Liver (tissue), 9 donors: ENCODE data around the gene SNRPF. TPM values are rescaled to one million over a fixed set of nuclear protein-coding genes. Genes with fewer than 3 reads are reported as not detected.

Experiments used
- DNase-seq: peaks from one replicate; pipeline ENCODE4 v3.0.0-alpha.2; 2017; ENCODE audit warnings: low spot score
- H3K27ac ChIP-seq, 2 donors: one replicate each; pipeline ENCODE4 v1.7.0; 2013; ENCODE audit warnings: inconsistent platforms in 2 of 2, low read length in 2 of 2, control low read depth in 1 of 2, low read depth in 1 of 2, mild to moderate bottlenecking in 1 of 2
- H3K27me3 ChIP-seq, 4 donors: one replicate each; pipeline versions ENCODE4 v1.6.1 to v1.7.0; 2013; ENCODE audit warnings: low read length in 3 of 4, inconsistent platforms in 1 of 4, mild to moderate bottlenecking in 1 of 4, moderate library complexity in 1 of 4; ENCODE audit not compliant: control insufficient read depth in 4 of 4, insufficient read depth in 4 of 4
- H3K36me3 ChIP-seq, 4 donors: one replicate each; pipeline versions ENCODE4 v1.6.1 to v1.7.0; 2013; ENCODE audit warnings: low read length in 3 of 4, mild to moderate bottlenecking in 3 of 4, low read depth in 1 of 4, moderate library complexity in 1 of 4; ENCODE audit not compliant: control insufficient read depth in 4 of 4, insufficient read depth in 3 of 4
- H3K4me1 ChIP-seq, 4 donors: one replicate each; pipeline versions ENCODE4 v1.6.1 to v1.7.0; 2013; ENCODE audit warnings: low read length in 3 of 4, mild to moderate bottlenecking in 3 of 4, moderate library complexity in 1 of 4; ENCODE audit not compliant: control insufficient read depth in 4 of 4, insufficient read depth in 4 of 4
- H3K4me3 ChIP-seq, 3 donors: one replicate each; pipeline versions ENCODE4 v1.6.1 to v1.7.0; 2013; ENCODE audit warnings: low read length in 3 of 3, control low read depth in 1 of 3, low read depth in 1 of 3, mild to moderate bottlenecking in 1 of 3
- H3K9ac ChIP-seq, 2 donors: one replicate each; pipeline ENCODE4 v1.7.0; 2013; ENCODE audit warnings: low read length in 2 of 2, mild to moderate bottlenecking in 2 of 2, moderate library complexity in 2 of 2, control low read depth in 1 of 2, low read depth in 1 of 2
- H3K9me3 ChIP-seq, 4 donors: one replicate each; pipeline versions ENCODE4 v1.6.1 to v1.7.0; 2013; ENCODE audit warnings: low read length in 3 of 4; ENCODE audit not compliant: control insufficient read depth in 4 of 4
- ATF3 ChIP-seq: IDR thresholded peaks from 2 replicates; pipeline ENCODE4 v1.6.1; 2016; ENCODE audit warnings: antibody characterized with exemption
- CTCF ChIP-seq: fragments of 150-350 bp; IDR thresholded peaks from 2 replicates; pipeline ENCODE4 v1.5.1; 2017; ENCODE audit warnings: improper control_type of control experiment, low read depth, low read length; ENCODE audit not compliant: missing input control
- EGR1 ChIP-seq, 2 donors: IDR thresholded peaks; 2 replicates each; pipeline ENCODE4 v1.6.1; 2016 to 2018; ENCODE audit warnings: antibody characterized with exemption in 2 of 2, low read depth in 2 of 2
- FOXA1 ChIP-seq: IDR thresholded peaks from 2 replicates; pipeline ENCODE4 v1.6.1; 2016; ENCODE audit warnings: antibody characterized with exemption
- FOXA2 ChIP-seq: IDR thresholded peaks from 2 replicates; pipeline ENCODE4 v1.6.1; 2016; ENCODE audit warnings: antibody characterized with exemption
- GABPA ChIP-seq, 2 donors: IDR thresholded peaks in 1 of 2; conservative IDR thresholded peaks in 1 of 2; 2 replicates each; pipeline ENCODE4 v1.6.1; 2016; ENCODE audit warnings: antibody characterized with exemption in 2 of 2, mild to moderate bottlenecking in 1 of 2, moderate library complexity in 1 of 2
- HNF4A ChIP-seq, 2 donors: conservative IDR thresholded peaks; 2 replicates each; pipeline ENCODE4 v1.6.1; 2016; ENCODE audit warnings: antibody characterized with exemption in 2 of 2, mild to moderate bottlenecking in 2 of 2
- HNF4G ChIP-seq: IDR thresholded peaks from 2 replicates; pipeline ENCODE4 v1.6.1; 2016; ENCODE audit warnings: antibody characterized with exemption
- JUND ChIP-seq, 2 donors: IDR thresholded peaks; 2 replicates each; pipeline ENCODE4 v1.6.1; 2016; ENCODE audit warnings: antibody characterized with exemption in 2 of 2
- MAX ChIP-seq: IDR thresholded peaks from 2 replicates; pipeline ENCODE4 v1.6.1; 2016; ENCODE audit warnings: antibody characterized with exemption
- NR2F2 ChIP-seq: IDR thresholded peaks from 2 replicates; pipeline ENCODE4 v1.6.1; 2016; ENCODE audit warnings: antibody characterized with exemption
- RAD21 ChIP-seq, 2 donors: IDR thresholded peaks; 2 replicates each; pipeline ENCODE4 v1.6.1; 2016; ENCODE audit warnings: antibody characterized with exemption in 2 of 2, mild to moderate bottlenecking in 2 of 2
- REST ChIP-seq: IDR thresholded peaks from 2 replicates; pipeline ENCODE4 v1.6.1; 2016; ENCODE audit warnings: antibody characterized with exemption, mild to moderate bottlenecking
- RXRA ChIP-seq, 2 donors: IDR thresholded peaks; 2 replicates each; pipeline ENCODE4 v1.6.1; 2017 to 2018; ENCODE audit warnings: antibody characterized with exemption in 2 of 2, mild to moderate bottlenecking in 1 of 2
- SP1 ChIP-seq: IDR thresholded peaks from 2 replicates; pipeline ENCODE4 v1.6.1; 2018; ENCODE audit warnings: antibody characterized with exemption, mild to moderate bottlenecking
- TAF1 ChIP-seq: conservative IDR thresholded peaks from 2 replicates; pipeline ENCODE4 v1.6.1; 2016; ENCODE audit warnings: antibody characterized with exemption, mild to moderate bottlenecking
- YY1 ChIP-seq: IDR thresholded peaks from 2 replicates; pipeline ENCODE4 v1.6.1; 2016; ENCODE audit warnings: antibody characterized with exemption, mild to moderate bottlenecking
- ZBTB33 ChIP-seq: IDR thresholded peaks from 2 replicates; pipeline ENCODE4 v1.6.1; 2016; ENCODE audit warnings: antibody characterized with exemption
- WGBS: extraction: QIAGEN DNeasy Blood & Tissue Kit; methylation state at CpG from one replicate; pipeline ENCODE4 v1.1.7; 2013; 5-methylcytosine and 5-hydroxymethylcytosine counted together
- polyA plus RNA-seq, 2 donors: library from polyadenylated mRNA; stranded (reverse) in 1 of 2; unstranded in 1 of 2; fragments of 200-250 nt in 1 of 2; fragments of >200 nt in 1 of 2; fragmentation: Nextera tagmentation in 1 of 2; extraction: Ambion mirVana in 1 of 2; gene quantifications; one replicate each; pipeline versions ENCODE4 v1.2.1 to v1.2.3, GENCODE V29; 2013 to 2015
- total RNA-seq, 2 donors: library from RNA; depleted of rRNA; stranded (reverse); fragments of >200 nt; gene quantifications; one replicate each; pipeline ENCODE4 v1.2.3, GENCODE V29; 2014
- donor health status: healthy.
- donor health status: healthy.
- donor health status: healthy.
- donor health status: healthy.
- donor health status: healthy.

The SNRPF gene
- total and polyA plus RNA-seq, 4 donors, result 5.4 to 35.9 (median 12.4) TPM

GRCh38 chr12:95820096-95820703 is 38.6 kb upstream of the SNRPF start:
- Histone ChIP-seq H3K4me3 (no peak overlapping the region), H3K36me3 (no peaks in the 10 kb centered on the region), H3K27ac (no peak overlapping the region), H3K9me3 (no peaks in the 10 kb centered on the region), H3K27me3 (no peaks in the 10 kb centered on the region), H3K4me1 (no peaks in the 10 kb centered on the region), H3K9ac (no peak overlapping the region)
- peak; percentile 51 for DNase-seq
- 0% methylated on average over 1 of the region's 1 CpG for WGBS
- TF ChIP-seq EGR1 (IDR thresholded peaks at IDR 0.05; ENCODE audit: low read depth in 2 of 2), result no peak
- TF ChIP-seq FOXA1, result no peak
- no peak for TF ChIP-seq NR2F2
- TF ChIP-seq CTCF, result peak; percentile 82
- peak; percentile 79 to 90 for TF ChIP-seq RAD21 (IDR thresholded peaks at IDR 0.05)
- no peak for TF ChIP-seq HNF4G
- TF ChIP-seq HNF4A (conservative IDR thresholded peaks at IDR 0.05), result no peak
- no peak for TF ChIP-seq JUND (IDR thresholded peaks at IDR 0.05)
- no peak for TF ChIP-seq FOXA2
- TF ChIP-seq YY1, result no peak

GRCh38 chr12:95829395-95829794 is 29.4 kb upstream of the SNRPF start:
- no peak for DNase-seq
- Histone ChIP-seq H3K27ac (peak overlapping the region; percentile 33 to 70), H3K4me3 (no peak overlapping the region), H3K9me3 (no peaks in the 10 kb centered on the region), H3K9ac (no peak overlapping the region), H3K4me1 (peaks cover 7 to 15% (median 11%) of the 10 kb centered on the region in 4 donors), H3K27me3 (no peaks in the 10 kb centered on the region), H3K36me3 (no peaks in the 10 kb centered on the region)
- TF ChIP-seq FOXA2, result peak; percentile 71
- no peak for TF ChIP-seq GABPA (IDR thresholded peaks at IDR 0.05 in 1 of 2, conservative IDR thresholded peaks at IDR 0.05 in 1 of 2)
- TF ChIP-seq ZBTB33, result peak; percentile 65
- TF ChIP-seq RAD21 (IDR thresholded peaks at IDR 0.05), result peak; percentile 18 to 41
- no peak for TF ChIP-seq FOXA1
- TF ChIP-seq NR2F2, result no peak
- TF ChIP-seq JUND (IDR thresholded peaks at IDR 0.05), result peak; percentile 44 to 62
- TF ChIP-seq HNF4G, result peak; percentile 41
- TF ChIP-seq RXRA (IDR thresholded peaks at IDR 0.05), result peak; percentile 47 to 82
- peak; percentile 72 for TF ChIP-seq SP1
- peak; percentile 70 for TF ChIP-seq MAX
- no peak for TF ChIP-seq EGR1 (IDR thresholded peaks at IDR 0.05; ENCODE audit: low read depth in 2 of 2)
- no peak for TF ChIP-seq TAF1
- TF ChIP-seq REST, result peak; percentile 35
- peak; percentile 80 for TF ChIP-seq YY1
- TF ChIP-seq CTCF, result no peak
- peak; percentile 37 for TF ChIP-seq ATF3
- TF ChIP-seq HNF4A (conservative IDR thresholded peaks at IDR 0.05), result peak; percentile 87 to 90
